ENCODE data around the gene PCDHGA1. TPM values are rescaled to one million over a fixed set of nuclear protein-coding genes. Genes with fewer than 3 reads are reported as not detected.
"Not testable (repeated sequence)": the region's sequence is repeated elsewhere in the genome, so short reads cannot be mapped to it uniquely, and the experiment has no call there.

The PCDHGA1 gene
- 3.3 TPM for total RNA-seq

DNA sequence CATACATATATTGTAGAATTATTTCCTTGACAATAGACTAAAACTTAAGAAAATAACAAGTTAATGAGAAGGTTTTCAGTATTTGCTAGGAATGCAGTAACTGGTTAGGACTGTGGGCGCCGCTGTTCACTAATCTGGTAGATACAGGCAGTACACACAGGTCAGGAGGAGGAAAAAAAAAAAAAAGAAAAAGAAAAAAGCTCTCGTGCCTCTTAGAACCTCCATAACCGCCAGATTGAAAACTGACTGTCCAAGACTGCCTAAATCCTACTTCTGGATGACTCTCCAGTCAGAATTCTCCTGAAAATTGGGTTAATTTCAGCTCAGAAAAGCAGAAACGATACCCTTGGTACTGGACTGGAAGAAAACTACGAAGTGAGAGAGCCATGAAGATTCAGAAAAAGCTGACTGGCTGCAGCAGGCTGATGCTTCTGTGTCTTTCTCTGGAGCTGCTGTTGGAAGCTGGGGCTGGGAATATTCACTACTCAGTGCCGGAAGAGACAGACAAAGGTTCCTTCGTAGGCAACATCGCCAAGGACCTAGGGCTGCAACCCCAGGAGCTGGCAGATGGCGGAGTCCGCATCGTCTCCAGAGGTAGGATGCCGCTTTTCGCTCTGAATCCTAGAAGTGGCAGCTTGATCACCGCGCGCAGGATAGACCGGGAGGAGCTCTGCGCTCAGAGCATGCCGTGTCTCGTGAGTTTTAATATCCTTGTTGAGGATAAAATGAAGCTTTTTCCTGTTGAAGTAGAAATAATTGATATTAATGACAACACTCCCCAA lies at the start of gene PCDHGA1:
PCDHGA1 (plus strand) TSS at position 216 of the 782 bp plus-strand sequence.
- DNase-seq (ENCODE audit: low spot score in 2 of 2) (no peak), FAIRE-seq (no peak)

DNA sequence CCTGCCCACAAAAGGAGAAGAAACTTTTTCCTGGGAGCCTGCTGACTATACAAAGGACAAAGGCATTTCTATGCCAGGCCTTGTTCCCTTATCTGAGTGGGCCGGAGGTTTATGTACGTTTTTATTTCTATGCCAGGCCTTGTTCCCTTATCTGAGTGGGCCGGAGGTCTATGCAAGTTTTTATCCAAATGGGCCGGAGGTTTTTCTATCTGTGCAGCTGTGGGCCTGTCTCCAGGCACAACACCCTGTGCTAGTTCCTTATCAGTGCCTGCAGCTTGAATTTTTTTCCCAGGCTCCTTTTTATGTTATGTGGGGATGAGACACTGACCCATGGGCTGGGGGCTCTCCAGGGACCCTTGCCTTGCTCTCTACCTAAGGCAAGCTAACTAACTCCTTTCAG lies 31.9 kb upstream of the PCDHGA1 start:
- DNase-seq (ENCODE audit: low spot score in 2 of 2) (no peak), FAIRE-seq (no peak)

GRCh38 chr5:141303756-141304155 lies 26.6 kb upstream of the PCDHGA1 start, which contains the start of gene SLC25A2:
TSS of gene SLC25A2 (minus strand) at chr5:141304049. CDS start at chr5:141303865, 184 bp downstream.
- no peak for DNase-seq (ENCODE audit: low spot score in 2 of 2)
- no peak for FAIRE-seq

DNA sequence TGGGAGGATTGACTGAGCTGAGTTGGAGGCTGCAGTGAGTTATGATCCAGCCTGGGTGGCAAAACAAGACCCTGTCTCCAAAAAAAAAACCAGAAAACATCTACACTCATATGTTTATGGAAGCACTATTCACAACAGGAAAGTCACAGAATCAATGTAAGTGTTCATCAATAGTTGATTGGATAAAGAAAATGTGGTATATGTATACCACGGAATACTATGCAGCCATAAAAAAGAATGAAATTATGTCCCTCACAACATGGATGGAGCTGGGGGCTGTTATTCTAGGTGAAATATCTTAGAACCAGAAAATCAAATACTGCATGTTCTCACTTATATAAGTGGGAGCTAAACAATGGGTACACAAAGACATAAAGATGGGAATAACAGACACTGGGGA lies 23.7 kb upstream of the PCDHGA1 start:
- FAIRE-seq, result no peak

GRCh38 chr5:141313711-141314110 lies 16.6 kb upstream of the PCDHGA1 start:
- no peak for DNase-seq (ENCODE audit: low spot score in 2 of 2)
- FAIRE-seq, result no peak

More for the DNA sequence above, 23.7 kb upstream of the PCDHGA1 start:
- DNase-seq (ENCODE audit: low spot score in 2 of 2), result no peak

DNA sequence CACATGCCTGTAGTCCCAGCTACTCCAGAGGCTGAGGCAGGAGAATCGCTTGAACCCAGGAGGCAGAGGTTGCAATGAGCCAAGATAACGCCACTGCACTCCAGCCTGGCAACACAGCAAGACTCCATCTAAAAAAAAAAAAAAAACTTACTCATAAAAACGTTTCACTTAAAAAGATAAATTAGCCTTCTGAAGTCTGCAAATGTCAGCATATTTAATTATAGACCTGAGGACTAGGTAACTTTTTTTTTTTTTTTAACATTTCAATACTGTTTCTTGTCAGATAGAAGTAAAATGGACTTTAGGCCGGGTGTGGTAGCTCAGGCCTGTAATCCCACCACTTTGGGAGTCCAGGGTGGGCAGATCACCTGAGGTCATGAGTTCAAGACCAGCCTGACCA lies 13.4 kb upstream of the PCDHGA1 start:
- not testable (repeated sequence) for FAIRE-seq; DNase-seq (ENCODE audit: low spot score in 2 of 2)

DNA sequence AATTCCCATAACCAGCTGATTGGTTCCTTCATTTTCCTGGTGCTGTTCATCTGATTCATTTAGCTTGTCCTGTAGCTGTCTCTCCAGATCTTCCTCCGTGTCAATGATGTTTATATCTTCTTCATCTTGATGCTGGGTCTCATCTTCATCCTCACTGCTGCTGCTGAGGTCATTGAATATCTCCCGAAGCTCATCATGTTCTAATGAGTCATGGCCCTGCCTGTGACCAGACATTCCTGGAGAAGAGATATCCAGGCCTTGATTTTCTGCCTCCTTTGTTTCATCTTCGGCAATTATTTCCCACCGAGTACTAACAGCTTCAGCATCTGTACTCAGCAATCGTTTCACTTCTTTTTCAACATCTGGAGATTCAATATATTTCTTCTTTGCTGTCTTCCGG lies 11.1 kb upstream of the PCDHGA1 start:
- DNase-seq (ENCODE audit: low spot score in 2 of 2) (no peak), FAIRE-seq (no peak)

DNA sequence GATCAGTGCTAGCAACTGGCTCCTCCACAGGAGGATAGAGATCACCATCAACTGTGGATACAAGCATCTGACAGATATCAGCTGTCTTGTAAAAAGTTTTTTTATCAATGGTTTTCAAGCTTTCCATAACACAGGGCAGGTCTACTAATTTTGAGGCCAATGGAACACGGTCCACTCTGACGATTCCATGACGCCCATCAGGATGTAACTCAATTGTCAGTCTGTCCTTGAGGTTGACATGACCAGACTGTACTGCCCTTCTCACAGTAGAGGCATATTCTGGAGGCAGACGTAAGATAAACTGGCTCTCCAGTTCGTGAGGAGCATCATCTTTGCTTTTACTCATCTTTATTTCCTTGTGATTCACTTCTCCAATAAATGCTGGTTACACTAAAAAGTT lies 10.6 kb upstream of the PCDHGA1 start:
- DNase-seq (ENCODE audit: low spot score in 2 of 2) (no peak), FAIRE-seq (no peak)

GRCh38 chr5:141320225-141321169 lies 9.8 kb upstream of the PCDHGA1 start, which contains the start of gene TAF7:
TSS of gene TAF7 (minus strand) at chr5:141320784. CDS start at chr5:141320044, 740 bp downstream.
- FAIRE-seq, result no peak
- peak; percentile 76 to 86 for DNase-seq (ENCODE audit: low spot score in 2 of 2)

- FAIRE-seq (no peak), DNase-seq (ENCODE audit: low spot score in 2 of 2) (no peak)
These were observed 8.1 kb upstream of the PCDHGA1 start for GRCh38 chr5:141322261-141322660.

DNA sequence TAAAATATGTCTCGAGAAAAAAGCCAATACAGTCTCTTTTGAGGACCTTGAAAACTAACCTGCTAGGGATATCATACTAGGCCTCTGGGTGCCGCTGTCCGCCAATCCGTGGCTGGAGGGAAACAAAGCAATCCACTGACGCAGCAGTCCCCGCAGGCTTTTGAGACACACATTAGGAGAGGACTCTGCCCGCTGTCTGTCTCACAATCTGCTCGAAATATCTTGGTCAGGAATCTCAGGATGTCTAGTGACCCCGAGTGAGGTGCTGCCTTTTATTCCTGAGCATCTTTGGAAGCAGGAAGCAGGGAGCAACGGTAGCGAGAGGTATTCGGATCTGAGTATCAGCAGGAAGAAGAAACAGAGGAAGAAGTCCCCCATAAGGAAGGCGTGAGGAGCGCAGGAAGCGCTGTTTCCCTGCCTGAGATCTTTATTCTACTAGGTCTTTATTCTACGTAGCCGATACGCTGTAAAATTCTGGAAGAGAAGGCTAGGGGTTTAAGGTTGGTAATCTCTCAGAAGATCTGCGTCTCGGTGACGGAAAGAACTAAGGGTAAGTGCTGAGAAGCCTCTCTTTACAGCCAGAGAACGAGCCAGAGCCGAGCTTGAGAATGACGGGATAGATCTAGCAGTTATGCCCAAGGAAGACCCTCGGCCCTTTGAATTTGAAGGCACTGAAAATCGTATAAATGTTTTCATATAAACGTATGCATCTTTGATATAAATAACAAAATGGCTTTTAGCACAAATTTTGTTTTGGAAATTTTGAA lies 4.0 kb upstream of the PCDHGA1 start:
- no peak for FAIRE-seq
- peak in 1 of 2 donors; percentile 54 for DNase-seq (ENCODE audit: low spot score in 2 of 2)

- DNase-seq (ENCODE audit: low spot score in 2 of 2) (no peak), FAIRE-seq (no peak)
These were observed 2.1 kb upstream of the PCDHGA1 start for GRCh38 chr5:141328231-141328630.

DNA sequence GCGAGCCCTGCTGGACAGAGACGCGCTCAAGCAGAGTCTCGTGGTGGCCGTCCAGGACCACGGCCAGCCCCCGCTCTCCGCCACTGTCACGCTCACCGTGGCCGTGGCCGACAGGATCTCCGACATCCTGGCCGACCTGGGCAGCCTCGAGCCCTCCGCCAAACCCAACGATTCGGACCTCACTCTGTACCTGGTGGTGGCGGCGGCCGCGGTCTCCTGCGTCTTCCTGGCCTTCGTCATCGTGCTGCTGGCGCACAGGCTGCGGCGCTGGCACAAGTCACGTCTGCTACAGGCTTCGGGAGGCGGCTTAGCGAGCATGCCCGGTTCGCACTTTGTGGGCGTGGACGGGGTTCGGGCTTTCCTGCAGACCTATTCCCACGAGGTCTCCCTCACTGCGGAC lies 2.3 kb downstream of the PCDHGA1 start:
- DNase-seq (ENCODE audit: low spot score in 2 of 2); FAIRE-seq: not testable (repeated sequence)

- no peak for DNase-seq (ENCODE audit: low spot score in 2 of 2)
- no peak for FAIRE-seq
These were observed 8.4 kb downstream of the PCDHGA1 start, which contains the start of gene PCDHGA2 for GRCh38 chr5:141338538-141339306. TSS of gene PCDHGA2 (plus strand) at chr5:141338760.

DNA sequence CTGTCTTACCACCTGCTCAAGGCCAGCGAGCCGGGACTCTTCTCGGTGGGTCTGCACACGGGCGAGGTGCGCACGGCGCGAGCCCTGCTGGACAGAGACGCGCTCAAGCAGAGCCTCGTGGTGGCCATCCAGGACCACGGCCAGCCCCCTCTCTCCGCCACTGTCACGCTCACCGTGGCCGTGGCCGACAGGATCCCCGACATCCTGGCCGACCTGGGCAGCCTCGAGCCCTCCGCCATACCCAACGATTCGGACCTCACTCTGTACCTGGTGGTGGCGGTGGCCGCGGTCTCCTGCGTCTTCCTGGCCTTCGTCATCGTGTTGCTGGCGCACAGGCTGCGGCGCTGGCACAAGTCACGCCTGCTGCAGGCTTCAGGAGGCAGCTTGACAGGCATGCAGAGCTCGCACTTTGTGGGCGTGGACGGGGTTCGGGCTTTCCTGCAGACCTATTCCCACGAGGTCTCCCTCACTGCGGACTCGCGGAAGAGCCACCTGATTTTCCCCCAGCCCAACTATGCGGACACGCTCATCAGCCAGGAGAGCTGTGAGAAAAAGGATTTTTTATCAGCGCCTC lies 10.6 kb downstream of the PCDHGA1 start:
- not testable (repeated sequence) for FAIRE-seq; DNase-seq (ENCODE audit: low spot score in 2 of 2)

DNA sequence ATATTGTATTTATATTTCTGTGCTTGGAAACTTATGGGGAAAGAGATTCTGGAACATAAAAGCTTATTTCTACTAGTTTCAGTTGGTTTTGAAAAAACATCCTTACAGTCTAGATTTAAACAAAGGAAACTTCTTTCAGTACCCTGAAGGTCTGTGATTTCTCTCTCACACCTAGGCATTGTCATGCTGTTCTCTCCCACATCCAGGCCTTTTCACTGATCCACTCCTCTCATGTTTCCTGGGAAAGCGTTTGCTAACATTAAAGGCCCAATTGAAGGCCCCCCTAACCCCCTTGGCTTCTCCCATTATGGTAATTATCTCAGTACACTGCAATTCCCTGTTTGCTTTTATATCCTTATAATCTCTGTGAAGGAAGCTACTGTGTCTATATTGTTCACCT lies 12.5 kb downstream of the PCDHGA1 start:
- no peak for DNase-seq (ENCODE audit: low spot score in 2 of 2)
- FAIRE-seq, result no peak

DNA sequence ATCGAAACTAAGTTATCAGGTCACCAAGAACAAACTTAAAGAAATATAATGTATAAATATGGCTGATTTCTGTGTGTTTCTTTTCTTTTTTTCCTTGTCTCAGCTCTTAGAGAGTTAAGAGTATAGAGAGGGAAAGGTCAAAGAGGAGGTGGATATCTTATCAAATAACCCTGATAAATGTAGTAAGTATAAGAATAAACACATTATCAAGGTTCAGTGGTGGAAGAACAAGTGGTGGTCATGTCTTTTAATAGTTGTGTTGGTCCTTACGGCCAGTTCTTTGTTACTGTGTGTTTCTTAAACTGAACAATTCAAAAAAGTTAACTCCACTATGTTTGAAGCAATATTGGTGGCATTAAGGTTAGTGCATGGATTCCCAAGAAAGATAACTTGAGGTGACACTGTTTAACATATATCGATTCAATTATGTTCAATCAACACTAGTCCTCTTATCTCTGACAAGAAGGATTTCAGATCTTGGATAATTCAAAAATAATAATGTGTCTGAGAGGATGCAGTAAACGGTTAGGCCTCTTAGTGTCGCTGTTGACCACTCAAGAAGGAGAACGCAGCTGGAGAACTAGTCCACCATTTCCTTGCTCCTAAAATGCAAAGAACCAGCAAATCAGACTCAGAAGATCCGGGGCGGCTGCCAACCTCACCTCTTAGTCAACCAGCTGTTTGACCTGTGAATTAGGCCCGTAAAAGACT lies 13.1 kb downstream of the PCDHGA1 start, which contains the start of gene PCDHGA3:
PCDHGA3 (plus strand) TSS at position 588 of the 711 bp plus-strand sequence. CDS start 205 bp downstream, outside the sequence.
- DNase-seq (ENCODE audit: low spot score in 2 of 2) (no peak), FAIRE-seq (no peak)

GRCh38 chr5:141343953-141344463 lies 13.7 kb downstream of the PCDHGA1 start:
- DNase-seq (ENCODE audit: low spot score in 2 of 2) (no peak), FAIRE-seq (no peak)
